GM12892 (cell line): ENCODE results near the gene MAGEB17.
"Not testable (repeated sequence)": the region's sequence is repeated elsewhere in the genome, so short reads cannot be mapped to it uniquely, and the experiment has no call there.

Experiments
- DNase-seq: peaks from one replicate; pipeline ENCODE4 v3.0.0; 2011; ENCODE audit not compliant: insufficient read length
- FAIRE-seq: peaks from 2 replicates; lab custom pipeline; 2011; peaks lifted over from hg19 to GRCh38; lab: Jason Lieb, UNC
- POLR2A ChIP-seq: IDR thresholded peaks from 2 replicates; pipeline ENCODE4 v1.6.1; 2011; ENCODE audit warnings: low read depth, low read length, control low read depth
- POLR2AphosphoS5 ChIP-seq: IDR thresholded peaks from 2 replicates; pipeline ENCODE4 v1.6.1; 2011; ENCODE audit warnings: low read depth, low read length, control low read depth
- TAF1 ChIP-seq: IDR thresholded peaks from 2 replicates; pipeline ENCODE4 v1.6.1; 2011; ENCODE audit warnings: low read depth, mild to moderate bottlenecking, control low read depth, low read length, borderline replicate concordance

The MAGEB17 gene

GRCh38 chrX:16160729-16161128, 6.6 kb upstream of the MAGEB17 start:
- FAIRE-seq (no peak), DNase-seq (no peak)
- TF ChIP-seq POLR2AphosphoS5 (no peak), TAF1 (no peak), POLR2A (no peak)

- not testable (repeated sequence) for DNase-seq, FAIRE-seq
Measured at GRCh38 chrX:16161173-16161572, 6.1 kb upstream of the MAGEB17 start.

GRCh38 chrX:16162391-16162790, 4.9 kb upstream of the MAGEB17 start:
- TF ChIP-seq TAF1: no peak
- DNase-seq (no peak), FAIRE-seq (no peak)

GRCh38 chrX:16164748-16165147, 2.5 kb upstream of the MAGEB17 start:
- DNase-seq (no peak), FAIRE-seq (no peak)
- no peak for TF ChIP-seq POLR2AphosphoS5
- TF ChIP-seq POLR2A: no peak
- TF ChIP-seq TAF1: no peak

- TF ChIP-seq POLR2AphosphoS5 (no peak), POLR2A (no peak), TAF1 (no peak)
- no peak for DNase-seq
- no peak for FAIRE-seq
Measured at GRCh38 chrX:16171039-16171438, 3.8 kb downstream of the MAGEB17 start.

GRCh38 chrX:16171944-16172343, 4.7 kb downstream of the MAGEB17 start:
- no peak for FAIRE-seq
- no peak for DNase-seq
- no peak for TF ChIP-seq TAF1
- no peak for TF ChIP-seq POLR2AphosphoS5
- no peak for TF ChIP-seq POLR2A

- no peak for FAIRE-seq
- TF ChIP-seq POLR2A: no peak
- no peak for TF ChIP-seq TAF1
- TF ChIP-seq POLR2AphosphoS5: no peak
- DNase-seq: no peak
Measured at GRCh38 chrX:16172391-16172790, 5.1 kb downstream of the MAGEB17 start.

GRCh38 chrX:16175329-16176061, 8.2 kb downstream of the MAGEB17 start:
- DNase-seq (no peak), FAIRE-seq (no peak)
- TF ChIP-seq POLR2A: no peak
- TF ChIP-seq POLR2AphosphoS5: no peak
- no peak for TF ChIP-seq TAF1

GRCh38 chrX:16177260-16177659, 10.0 kb downstream of the MAGEB17 start:
- no peak for DNase-seq
- no peak for TF ChIP-seq POLR2AphosphoS5
- no peak for TF ChIP-seq POLR2A
- FAIRE-seq: no peak

- FAIRE-seq: not testable (repeated sequence)
Measured at GRCh38 chrX:16183843-16184242, 16.6 kb downstream of the MAGEB17 start.

GRCh38 chrX:16185725-16186136, 18.4 kb downstream of the MAGEB17 start:
- FAIRE-seq (peak; percentile 94), DNase-seq (no peak)
- TF ChIP-seq POLR2A: no peak
- no peak for TF ChIP-seq TAF1
- TF ChIP-seq POLR2AphosphoS5: no peak

More at GRCh38 chrX:16183843-16184242, 16.6 kb downstream of the MAGEB17 start:
- DNase-seq: not testable (repeated sequence)

- DNase-seq (no peak), FAIRE-seq (peak; percentile 58)
Measured at GRCh38 chrX:16186380-16187007, 19.2 kb downstream of the MAGEB17 start.

More at GRCh38 chrX:16186380-16187007, 19.2 kb downstream of the MAGEB17 start:
- TF ChIP-seq POLR2AphosphoS5 (no peak), TAF1 (no peak), POLR2A (no peak)
